ENCODE data around the gene EPG5.
"Not testable (repeated sequence)": the region's sequence is repeated elsewhere in the genome, so short reads cannot be mapped to it uniquely, and the experiment has no call there.

Gene EPG5

DNA sequence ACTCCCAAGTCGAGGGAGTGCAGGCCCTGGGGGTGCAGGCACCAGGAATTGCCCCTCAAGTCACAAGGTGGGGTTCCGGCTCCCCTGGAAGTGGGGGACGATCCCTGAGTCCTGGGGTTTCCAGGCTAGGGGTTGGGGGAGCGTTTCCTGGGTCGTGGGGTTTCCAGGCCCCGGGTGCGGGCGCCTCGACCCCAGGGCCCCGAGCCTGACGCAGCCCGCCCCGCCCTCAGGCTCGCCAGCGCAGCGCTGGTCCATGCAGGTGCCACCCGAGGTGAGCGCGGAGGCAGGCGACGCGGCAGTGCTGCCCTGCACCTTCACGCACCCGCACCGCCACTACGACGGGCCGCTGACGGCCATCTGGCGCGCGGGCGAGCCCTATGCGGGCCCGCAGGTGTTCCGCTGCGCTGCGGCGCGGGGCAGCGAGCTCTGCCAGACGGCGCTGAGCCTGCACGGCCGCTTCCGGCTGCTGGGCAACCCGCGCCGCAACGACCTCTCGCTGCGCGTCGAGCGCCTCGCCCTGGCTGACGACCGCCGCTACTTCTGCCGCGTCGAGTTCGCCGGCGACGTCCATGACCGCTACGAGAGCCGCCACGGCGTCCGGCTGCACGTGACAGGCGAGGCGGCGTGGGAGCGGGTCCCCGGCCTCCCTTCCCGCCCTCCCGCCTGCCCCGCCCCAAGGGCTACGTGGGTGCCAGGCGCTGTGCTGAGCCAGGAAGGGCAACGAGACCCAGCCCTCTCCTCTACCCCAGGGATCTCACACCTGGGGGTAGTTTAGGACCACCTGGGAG lies 129.7 kb downstream of the EPG5 start:
- peak; percentile 58 for DNase-seq (ENCODE audit: low spot score)

DNA sequence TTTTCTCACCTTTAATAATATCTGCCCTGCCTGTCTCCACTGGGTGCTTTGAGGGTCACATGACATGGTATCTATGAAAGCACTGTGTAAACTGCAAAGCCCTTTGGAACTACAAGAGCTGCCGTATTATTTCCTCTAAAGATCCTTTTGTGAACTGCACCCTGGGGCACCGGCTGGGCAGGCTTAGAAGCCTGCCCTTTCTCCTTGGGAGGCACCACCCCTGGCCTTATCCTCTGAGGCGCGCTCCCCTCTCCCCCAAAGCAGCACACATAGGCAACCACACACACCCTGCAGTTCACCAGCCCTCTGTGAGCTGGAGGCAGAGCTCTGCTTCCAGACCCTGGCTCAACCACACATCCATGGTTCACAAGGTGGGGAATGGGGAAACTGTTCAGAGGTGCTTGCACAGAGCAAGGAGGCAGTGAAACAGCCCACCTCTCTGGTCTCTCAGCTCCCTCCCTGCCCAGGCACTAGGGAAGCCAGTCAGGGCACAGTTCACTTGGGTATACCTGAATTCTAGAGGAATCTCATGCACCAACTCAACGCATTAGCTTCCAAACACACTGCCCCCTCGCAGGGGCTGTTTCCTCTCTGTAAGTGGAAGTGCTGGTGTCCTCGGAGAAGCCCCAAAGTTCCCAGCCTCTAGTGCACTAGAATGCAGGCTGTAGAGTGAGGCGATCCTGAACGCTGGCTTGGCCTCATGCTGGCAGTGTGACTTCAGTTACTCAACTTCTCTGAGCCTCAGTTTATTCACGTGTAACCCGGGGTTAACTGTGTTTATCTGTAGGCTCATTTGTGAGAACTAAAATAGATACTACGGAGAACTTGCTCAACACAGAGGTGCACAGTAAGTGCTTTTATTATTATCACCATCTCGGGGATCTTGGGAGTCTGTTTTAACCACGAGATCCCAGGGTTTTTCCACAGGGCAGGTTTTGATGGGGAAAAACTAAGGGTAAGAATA lies 130.6 kb downstream of the EPG5 start:
- no peak for DNase-seq (ENCODE audit: low spot score)

DNA sequence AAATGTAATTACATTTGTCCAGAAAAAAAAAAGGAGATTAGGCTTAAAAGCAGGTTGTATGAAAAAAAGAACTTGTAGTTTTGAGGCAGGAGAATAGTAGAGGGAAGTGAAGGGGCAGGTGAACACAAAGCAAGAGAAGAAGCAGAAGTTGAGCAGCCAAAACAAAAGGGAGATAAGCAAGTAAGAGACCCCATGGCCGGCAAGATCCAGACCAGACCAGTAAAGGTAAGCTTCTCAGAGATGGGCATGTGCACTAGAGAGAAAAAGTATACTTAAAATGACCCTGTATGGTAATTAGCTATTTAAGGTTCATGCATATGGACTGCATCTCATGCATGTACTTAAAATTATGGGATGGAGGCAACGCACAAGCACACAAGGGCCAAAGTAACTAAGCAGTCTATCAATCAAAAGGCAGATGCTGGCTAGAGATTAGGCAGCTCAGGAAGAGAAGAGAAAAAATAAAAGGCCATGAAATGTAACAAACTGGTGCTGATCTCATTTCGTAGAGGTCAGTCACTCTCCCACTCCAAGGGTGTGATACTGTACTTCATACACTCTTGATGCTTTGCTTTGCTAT lies 132.0 kb downstream of the EPG5 start:
- no peak for DNase-seq (ENCODE audit: low spot score)

DNA sequence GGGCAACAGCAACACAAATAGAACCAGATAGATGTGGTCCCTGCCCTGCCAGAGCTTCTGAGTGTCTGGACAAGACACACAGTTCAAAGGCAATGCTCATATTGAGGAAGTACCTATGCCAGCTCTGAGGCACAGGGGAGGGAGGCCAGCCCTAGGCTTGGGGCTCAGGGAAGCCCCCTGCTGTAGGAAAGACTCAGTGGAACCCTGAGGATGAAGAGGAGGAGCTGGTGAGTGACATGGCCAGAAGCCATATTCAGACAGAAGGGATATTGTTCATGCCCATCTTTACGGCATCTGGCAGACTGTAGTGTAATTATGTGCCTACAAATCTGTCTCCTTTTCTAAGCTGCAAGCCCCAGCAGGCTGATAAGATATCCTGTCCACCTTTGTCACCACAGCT lies 132.8 kb downstream of the EPG5 start:
- no peak for DNase-seq (ENCODE audit: low spot score)

DNA sequence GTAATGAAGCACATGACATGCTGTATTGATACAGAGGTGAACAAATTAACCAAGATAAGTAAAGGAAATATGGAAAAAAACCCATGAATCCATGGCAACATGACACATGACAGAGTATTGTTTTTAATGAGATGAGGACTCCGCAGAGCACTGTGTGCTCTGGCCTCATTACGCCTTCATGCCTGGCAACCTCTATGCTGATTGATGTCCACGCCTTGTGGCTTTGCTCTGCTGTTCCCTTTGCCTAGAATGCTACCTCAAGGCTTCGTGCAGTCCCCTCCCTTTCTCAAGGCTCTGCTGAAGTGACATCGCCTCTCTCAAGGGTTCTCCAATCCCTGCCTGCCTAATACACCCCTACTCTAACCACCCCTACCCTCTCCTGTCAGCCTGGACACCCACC lies 133.3 kb downstream of the EPG5 start:
- DNase-seq (ENCODE audit: low spot score) = no peak

DNA sequence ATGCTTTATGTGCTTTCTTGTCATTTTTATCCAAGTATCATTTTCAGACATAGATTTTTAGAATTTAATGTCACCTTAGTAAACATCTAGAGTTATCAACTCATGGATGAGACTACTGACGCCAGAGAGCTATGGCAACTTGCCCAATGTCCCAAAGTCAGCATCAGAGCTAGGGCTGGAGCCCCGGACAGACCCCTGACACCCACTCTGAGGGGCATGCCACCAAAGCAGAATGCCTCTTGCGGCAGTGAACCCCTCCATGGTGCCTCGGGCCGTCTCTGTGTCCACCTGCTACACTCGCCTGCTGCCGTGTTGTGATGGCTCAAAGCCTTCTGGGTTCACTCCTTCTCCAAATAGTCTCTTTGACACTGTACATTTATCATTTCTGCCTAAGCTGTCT lies 136.2 kb downstream of the EPG5 start:
- no peak for DNase-seq (ENCODE audit: low spot score)

DNA sequence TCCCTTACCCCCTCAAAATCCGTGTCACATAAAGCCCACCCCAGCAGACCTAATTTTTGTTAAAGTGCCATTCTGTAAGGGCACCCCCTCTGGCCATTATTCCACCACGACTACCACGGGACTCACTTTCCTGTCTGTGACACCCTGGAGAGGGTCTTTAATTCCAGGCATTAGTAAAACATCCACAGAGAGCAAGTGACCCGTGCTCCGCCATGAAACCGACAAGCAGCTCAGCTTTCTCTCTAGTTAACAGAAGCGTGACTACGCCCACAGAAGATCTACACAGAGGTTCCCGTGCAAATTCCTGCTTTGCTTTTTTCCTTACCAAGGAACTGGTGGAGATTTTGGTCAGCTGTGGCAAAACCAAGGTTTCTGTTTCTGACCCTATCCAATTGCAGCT lies 137.3 kb downstream of the EPG5 start:
- no peak for DNase-seq (ENCODE audit: low spot score)

DNA sequence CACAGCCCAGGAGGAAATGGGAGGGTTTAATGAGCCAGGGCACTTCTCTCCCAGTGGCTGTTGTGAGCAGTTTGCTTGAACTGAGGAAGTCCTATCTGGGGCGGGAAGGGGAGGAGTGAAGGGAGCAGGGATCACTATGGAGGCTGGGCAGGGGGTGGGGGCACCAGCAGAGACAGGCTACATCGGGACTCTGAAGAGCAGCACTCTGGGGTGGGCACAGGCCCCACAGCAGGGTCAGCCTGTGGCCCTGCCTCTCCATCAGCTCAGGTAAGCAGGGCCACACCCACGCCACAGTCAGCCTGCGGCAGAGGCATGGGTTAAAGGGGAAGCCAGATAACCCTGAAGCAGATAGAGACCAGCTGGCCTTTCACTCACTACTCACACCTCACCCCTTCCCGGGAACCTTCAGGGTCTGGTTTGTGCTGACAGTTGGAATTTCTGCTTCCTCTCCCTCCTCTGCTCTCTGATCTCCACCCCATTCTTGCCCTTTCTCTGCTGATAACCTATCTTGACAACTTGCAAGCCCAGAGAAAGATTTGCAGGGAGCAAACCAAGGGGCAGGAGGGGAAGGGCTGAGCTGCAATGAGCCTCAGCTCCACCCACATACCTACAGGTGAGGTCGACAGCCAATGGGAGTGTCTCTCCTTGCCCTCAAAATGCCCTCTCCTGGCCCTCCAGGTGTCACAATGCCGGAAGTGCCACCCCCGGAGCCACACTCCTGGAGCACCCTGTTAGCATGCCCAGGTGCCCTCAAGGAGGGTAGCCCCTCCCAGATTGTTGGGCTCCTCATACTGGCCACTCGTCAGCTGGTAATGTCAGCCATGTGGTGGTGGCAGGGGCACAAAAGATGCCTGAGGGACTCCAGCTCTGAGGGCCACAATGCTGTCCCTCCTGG lies 138.0 kb downstream of the EPG5 start:
- DNase-seq (ENCODE audit: low spot score) = no peak

DNA sequence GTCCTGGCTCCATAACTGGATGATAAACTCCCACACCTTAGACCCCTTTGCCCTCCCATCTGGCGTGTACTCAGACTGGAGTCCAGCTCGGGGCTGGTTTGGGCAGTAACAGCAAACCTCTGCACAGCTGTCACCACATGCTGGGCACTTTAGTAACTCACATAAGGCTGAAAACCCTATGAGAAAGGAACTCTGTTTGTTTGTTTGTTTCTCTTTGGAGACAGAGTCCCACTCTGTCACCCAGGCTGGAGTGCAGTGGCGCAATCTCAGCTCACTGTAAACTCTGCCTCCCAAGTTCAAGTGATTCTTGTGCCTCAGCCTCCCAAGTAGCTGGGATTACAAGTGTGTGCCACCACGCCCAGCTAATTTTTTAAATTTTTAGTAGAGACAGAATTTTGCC lies 140.4 kb downstream of the EPG5 start:
- not testable (repeated sequence) for DNase-seq (ENCODE audit: low spot score)

DNA sequence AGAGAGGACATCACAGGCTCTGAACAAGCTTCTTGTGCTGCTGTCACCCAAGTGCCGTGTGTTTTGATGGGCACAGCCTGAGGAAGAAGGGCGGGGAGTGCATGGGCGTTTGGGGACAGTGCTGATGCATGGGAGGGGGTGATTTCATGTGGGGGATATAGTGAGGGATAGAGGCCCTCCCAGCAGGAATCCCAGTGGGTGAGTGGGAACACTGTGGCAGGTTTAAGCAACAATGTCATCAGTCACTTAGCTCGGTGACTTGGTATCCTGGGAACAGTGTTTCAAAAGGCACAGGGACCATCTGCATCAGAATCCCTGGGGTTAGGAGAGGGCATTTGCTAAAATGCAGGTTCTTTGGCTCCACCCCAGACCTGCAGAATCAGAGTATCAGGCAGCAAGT lies 141.0 kb downstream of the EPG5 start:
- DNase-seq (ENCODE audit: low spot score) = no peak

DNA sequence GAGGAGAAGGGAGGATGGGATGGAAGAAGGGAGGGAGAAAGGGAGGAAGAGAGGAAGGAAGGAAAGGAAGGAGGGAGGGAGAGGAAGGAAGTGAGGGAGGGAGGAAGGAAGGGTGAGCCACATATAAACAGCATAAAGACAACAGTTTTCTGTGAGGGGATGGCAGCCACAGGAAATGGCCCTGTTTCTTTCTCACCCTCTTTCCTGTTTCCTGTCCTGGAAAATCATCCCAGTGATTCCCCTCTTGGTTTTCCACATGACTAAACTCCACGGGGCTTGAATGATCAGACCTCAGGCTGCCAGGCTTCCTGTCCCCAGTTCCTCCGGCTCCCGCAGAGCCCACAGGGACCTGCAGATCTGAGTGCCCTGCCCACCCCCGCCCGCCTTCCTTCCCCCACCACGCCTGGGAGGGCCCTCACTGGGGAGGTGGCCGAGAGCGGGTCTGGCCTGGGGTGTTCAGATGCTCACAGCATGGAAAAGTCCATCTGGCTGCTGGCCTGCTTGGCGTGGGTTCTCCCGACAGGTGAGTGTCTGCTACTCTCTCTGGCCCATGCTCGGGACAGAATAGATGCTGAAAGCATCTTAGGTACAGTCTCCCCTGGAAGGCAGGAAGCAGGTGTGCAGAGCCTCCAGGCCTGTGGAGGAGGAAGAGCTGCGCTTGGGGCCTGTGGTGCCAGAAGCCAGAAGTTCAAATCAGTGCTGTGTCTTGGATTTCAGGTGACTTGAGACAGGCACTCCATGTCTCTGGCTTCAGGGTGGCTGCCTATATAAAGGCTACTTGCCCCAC lies 141.7 kb downstream of the EPG5 start, which contains the start of gene SIGLEC15:
Gene SIGLEC15, plus strand, starts transcription at position 418 of the 787 bp plus-strand sequence. Its CDS starts 54 bp downstream, at position 472.
- DNase-seq (ENCODE audit: low spot score) = peak; percentile 88

DNA sequence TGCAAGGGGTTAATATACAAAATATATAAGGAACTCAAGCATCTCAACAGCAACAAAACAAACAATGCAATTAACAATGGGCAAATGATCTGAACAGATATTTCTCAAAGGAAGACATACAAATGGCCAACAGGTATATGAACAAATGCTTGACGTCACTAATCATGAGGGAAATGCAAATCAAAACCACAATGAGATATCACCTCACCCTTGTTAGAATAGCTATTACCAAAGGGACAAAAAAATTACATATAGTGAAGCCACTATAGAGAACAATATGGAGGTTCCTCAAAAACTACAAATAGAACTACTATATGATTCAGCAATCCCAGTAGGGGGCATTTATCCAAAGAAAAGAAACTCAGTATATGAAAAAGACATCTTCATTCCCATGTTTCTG lies 145.4 kb downstream of the EPG5 start:
- no peak for DNase-seq (ENCODE audit: low spot score)

DNA sequence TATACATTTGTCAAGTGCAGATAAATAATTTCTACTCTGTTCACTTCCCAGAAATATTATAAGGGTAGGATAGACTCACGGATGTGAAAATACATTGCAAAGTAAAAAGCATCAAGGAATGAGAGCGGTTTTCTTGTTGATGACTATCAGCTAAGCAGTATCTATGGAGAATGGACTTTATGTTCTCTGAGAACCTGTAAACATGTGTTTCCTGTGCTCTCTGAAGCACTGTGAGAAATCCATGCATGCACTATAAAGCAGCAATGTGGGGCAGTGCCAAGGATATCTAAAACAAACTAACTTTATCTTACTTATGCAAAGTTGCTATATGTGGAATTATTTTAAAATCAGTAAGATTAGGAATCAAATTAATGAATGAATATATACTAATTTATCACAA lies 146.1 kb downstream of the EPG5 start:
- DNase-seq (ENCODE audit: low spot score) = no peak

DNA sequence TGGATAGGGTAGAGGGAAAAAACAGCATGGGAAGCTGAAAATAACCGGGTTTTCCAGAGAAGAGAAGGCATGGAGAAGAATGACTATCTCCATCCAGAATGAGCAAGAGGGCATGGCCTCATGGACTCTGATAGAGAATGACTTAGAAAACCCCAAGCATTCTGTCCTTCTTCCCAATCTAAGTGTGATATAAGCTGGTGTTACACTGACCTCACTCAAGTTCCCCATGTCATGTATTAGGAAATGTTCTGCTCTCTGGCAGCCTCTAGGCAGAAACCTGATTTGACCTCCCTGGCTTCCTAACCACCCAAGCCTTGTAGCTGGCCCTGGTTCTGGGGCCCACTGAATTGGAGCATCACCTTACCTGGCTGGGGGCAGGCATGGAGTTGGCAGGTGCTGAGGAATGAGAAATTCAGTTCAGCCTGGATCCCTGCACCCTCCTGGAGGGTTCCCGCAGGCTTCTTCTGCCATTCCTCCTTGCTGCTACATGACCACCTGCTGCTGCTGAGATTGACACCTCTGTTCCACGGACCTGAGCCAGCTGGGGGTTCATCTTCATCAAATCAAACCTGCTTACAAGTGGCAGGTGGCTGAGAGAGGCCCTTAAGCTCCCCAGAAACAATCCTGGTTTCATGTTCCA lies 146.9 kb downstream of the EPG5 start:
- DNase-seq (ENCODE audit: low spot score) = no peak

DNA sequence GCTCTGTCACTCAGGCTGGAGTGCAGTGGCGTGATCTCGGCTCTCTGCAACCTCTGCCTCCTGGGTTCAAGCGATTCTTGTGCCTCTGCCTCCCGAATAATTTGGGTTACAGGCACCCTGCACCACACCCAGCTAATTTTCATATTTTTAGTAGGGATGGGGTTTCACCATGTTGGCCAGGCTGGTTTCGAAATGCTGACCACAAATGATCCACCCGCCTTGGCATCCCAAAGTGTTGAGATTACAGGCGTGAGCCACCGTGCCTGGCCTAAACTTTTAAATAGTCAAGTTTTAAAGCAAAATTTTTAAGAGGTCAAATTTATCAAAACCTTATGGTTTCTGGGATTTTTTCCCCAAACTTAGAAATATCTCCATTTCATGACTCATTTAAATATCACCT lies 148.4 kb downstream of the EPG5 start:
- not testable (repeated sequence) for DNase-seq (ENCODE audit: low spot score)

DNA sequence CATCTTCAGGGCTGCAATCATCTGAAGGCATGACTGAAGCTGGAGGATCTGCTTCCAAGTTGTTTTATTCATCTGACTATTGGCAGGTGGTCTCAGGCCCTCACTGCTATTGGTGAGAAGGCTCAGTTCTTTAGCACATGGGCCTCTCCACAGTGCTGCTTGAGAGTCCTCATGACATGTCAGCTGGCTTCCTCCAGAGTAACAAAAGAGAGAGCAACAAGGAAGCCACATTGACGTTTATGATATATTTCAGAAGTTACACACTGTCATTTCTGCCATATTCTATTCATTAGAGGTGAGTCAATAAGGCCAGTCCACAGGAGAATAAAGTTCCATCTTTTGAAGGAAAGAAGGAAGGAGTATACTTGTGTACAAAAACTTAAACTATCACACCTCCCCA lies 149.6 kb downstream of the EPG5 start:
- DNase-seq (ENCODE audit: low spot score) = no peak

DNA sequence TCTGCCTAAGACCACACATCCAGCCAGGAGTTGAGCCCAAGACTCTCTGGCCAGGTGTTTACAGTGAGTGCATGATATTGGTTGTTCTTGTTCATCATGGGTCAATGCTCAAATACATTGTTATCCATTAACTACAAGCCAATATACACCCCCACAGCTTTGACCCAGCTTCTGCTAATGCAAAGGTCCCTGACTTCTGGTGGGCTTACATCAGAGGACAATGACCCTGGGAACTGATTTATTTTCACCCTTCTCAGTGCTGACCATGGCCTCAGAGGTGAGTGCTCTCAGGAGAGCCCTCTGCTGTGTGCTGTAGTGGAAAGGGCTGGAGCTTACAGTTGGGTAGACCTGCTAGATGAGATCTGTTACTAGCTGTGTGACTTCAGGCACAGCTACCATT lies 152.4 kb downstream of the EPG5 start:
- not testable (repeated sequence) for DNase-seq (ENCODE audit: low spot score)

DNA sequence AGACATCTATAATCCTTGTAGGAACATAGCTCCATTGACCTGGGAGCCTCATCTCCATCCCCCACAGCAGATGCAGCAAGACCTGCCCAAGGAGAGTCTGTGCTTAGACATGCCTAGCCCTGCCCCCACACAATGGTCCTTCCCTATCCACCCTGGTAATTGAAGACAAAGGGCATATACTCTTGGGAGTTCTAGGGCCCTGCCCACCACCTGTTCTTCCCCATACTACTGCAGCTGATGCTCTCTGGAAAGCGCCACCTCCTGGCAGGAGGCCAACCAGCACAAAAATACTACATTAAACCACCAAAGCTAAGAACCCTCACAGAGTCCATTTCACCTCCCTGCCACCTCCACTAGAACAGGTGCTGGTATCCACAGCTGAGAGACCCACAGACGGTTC lies 160.0 kb downstream of the EPG5 start:
- DNase-seq (ENCODE audit: low spot score) = not testable (repeated sequence)

DNA sequence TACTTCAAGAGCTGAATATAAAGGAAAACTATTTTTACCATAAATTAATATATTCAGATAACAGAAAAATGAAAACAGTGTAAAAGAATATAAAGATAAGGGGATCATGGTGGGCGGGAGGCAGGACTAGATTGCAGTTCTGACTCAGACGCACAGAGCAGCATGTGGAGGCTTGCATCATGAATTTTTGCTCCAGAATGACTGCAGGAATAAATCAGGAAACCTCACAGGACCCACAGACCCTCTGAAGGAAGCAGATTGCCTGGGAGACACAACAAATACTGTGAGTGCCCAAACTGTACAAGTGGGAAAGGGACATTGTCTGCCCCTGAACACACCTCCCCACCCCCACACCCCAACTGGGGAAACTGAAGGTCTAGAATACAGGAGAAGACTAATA lies 160.9 kb downstream of the EPG5 start:
- peak; percentile 39 for DNase-seq (ENCODE audit: low spot score)

DNA sequence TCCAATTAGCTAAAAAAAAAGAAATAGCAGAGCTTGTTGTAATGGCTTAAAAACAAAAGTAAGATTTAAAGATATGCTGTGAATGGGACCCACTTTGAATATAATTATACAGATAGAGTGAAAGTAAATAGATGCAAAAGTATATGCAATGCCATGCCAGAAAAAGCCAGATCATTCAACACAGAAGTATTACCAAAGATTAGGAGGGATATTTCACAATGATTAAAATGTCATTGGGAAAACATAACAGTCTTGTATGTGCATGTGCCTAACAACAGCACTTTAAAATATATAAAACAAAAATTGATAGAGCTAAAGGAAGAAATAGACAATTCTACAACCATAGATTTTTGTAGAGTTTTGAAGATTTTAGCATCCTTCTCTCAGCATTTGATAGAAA lies 161.6 kb downstream of the EPG5 start:
- DNase-seq (ENCODE audit: low spot score) = no peak
